ENCODE results near the gene DCAF17. TPM values are rescaled to one million over a fixed set of nuclear protein-coding genes. Genes with fewer than 3 reads are reported as not detected.

Gene DCAF17
- total and polyA plus RNA-seq, 4 donors = 2.5 to 10.4 (median 6.1) TPM

GRCh38 chr2:171480908-171481307, 46.9 kb downstream of the DCAF17 start:
- no peak for DNase-seq (ENCODE audit: low spot score)
- Histone ChIP-seq H3K27me3 (ENCODE audit: control insufficient read depth in 4 of 4, insufficient read depth in 4 of 4, low read length in 3 of 4) (no peaks in the 10 kb centered on the region), H3K9me3 (ENCODE audit: control insufficient read depth in 4 of 4, low read length in 3 of 4) (no peaks in the 10 kb centered on the region), H3K4me1 (ENCODE audit: control insufficient read depth in 4 of 4, insufficient read depth in 4 of 4, low read length in 3 of 4) (peaks cover 0 to 5% (median 0%) of the 10 kb centered on the region in 4 donors), H3K4me3 (ENCODE audit: low read depth in 1 of 3, low read length in 3 of 3) (no peak overlapping the region), H3K27ac (ENCODE audit: low read depth in 1 of 2, low read length in 2 of 2) (no peak overlapping the region), H3K36me3 (ENCODE audit: control insufficient read depth in 4 of 4, insufficient read depth in 3 of 4, low read depth in 1 of 4, low read length in 3 of 4) (peaks cover 0 to 8% (median 0%) of the 10 kb centered on the region in 4 donors), H3K9ac (ENCODE audit: low read depth in 1 of 2, low read length in 2 of 2) (no peak overlapping the region)
- WGBS = 95% methylated on average over 1 of the region's 1 CpG
- TF ChIP-seq CTCF (IDR thresholded peaks at IDR 0.05; ENCODE audit: low read depth, low read length, missing input control) (no peak), YY1 (IDR thresholded peaks at IDR 0.05) (no peak), FOXA2 (IDR thresholded peaks at IDR 0.05) (no peak), SP1 (IDR thresholded peaks at IDR 0.05) (no peak), RAD21 (IDR thresholded peaks at IDR 0.05) (no peak), NR2F2 (IDR thresholded peaks at IDR 0.05) (no peak), EGR1 (IDR thresholded peaks at IDR 0.05; ENCODE audit: low read depth in 2 of 2) (no peak), GABPA (IDR thresholded peaks at IDR 0.05 in 1 of 2, conservative IDR thresholded peaks at IDR 0.05 in 1 of 2) (no peak), FOXA1 (IDR thresholded peaks at IDR 0.05) (no peak)

- DNase-seq (ENCODE audit: low spot score) = no peak
- TF ChIP-seq REST (IDR thresholded peaks at IDR 0.05) (no peak), YY1 (IDR thresholded peaks at IDR 0.05) (no peak), ATF3 (IDR thresholded peaks at IDR 0.05) (no peak), EGR1 (IDR thresholded peaks at IDR 0.05; ENCODE audit: low read depth in 2 of 2) (no peak), NR2F2 (IDR thresholded peaks at IDR 0.05) (no peak), RXRA (IDR thresholded peaks at IDR 0.05) (no peak), FOXA1 (IDR thresholded peaks at IDR 0.05) (no peak), RAD21 (IDR thresholded peaks at IDR 0.05) (no peak), HNF4A (conservative IDR thresholded peaks at IDR 0.05) (no peak), SP1 (IDR thresholded peaks at IDR 0.05) (no peak), GABPA (IDR thresholded peaks at IDR 0.05 in 1 of 2, conservative IDR thresholded peaks at IDR 0.05 in 1 of 2) (no peak)
- H3K27me3 ChIP-seq (ENCODE audit: control insufficient read depth in 4 of 4, insufficient read depth in 4 of 4, low read length in 3 of 4) = no peaks in the 10 kb centered on the region
- H3K27ac ChIP-seq (ENCODE audit: low read depth in 1 of 2, low read length in 2 of 2) = no peak overlapping the region
- H3K9me3 ChIP-seq (ENCODE audit: control insufficient read depth in 4 of 4, low read length in 3 of 4) = no peaks in the 10 kb centered on the region
- no peaks in the 10 kb centered on the region for H3K4me1 ChIP-seq (ENCODE audit: control insufficient read depth in 4 of 4, insufficient read depth in 4 of 4, low read length in 3 of 4)
- no peak overlapping the region for H3K4me3 ChIP-seq (ENCODE audit: low read depth in 1 of 3, low read length in 3 of 3)
- peaks cover 0 to 8% (median 0%) of the 10 kb centered on the region in 4 donors for H3K36me3 ChIP-seq (ENCODE audit: control insufficient read depth in 4 of 4, insufficient read depth in 3 of 4, low read depth in 1 of 4, low read length in 3 of 4)
- no peak overlapping the region for H3K9ac ChIP-seq (ENCODE audit: low read depth in 1 of 2, low read length in 2 of 2)
Observed at GRCh38 chr2:171482308-171482707, 48.3 kb downstream of the DCAF17 start.

Measured in liver (tissue), 9 donors.